Astrocyte of the cerebellum (primary cell): ENCODE measurements around the gene GPR137C.

Experiments used
- DNase-seq: peaks from one replicate; pipeline ENCODE4 v3.0.0-alpha.2; 2011; ENCODE audit warnings: low read depth
- H3K4me3 ChIP-seq: 2 replicates; pipeline ENCODE4 v1.5.1; 2011; ENCODE audit warnings: mild to moderate bottlenecking, low read depth, low read length, moderate library complexity
- CTCF ChIP-seq: IDR thresholded peaks from 2 replicates; pipeline ENCODE4 v1.5.1; 2012; ENCODE audit warnings: low read length, low read depth, moderate library complexity, mild to moderate bottlenecking; ENCODE audit errors: missing control alignments
- in situ Hi-C: cut with HindIII; loops from 2 replicates; pipeline ENCODE4 v1.10.0; 2017; ENCODE audit warnings: low sequenced_read_pairs

Gene GPR137C

GRCh38 chr14:52609445-52610044 lies 56.9 kb downstream of the GPR137C start:
- no peak overlapping the region for H3K4me3 ChIP-seq
- in situ Hi-C loops = no loop called here
- no peak for DNase-seq
- TF ChIP-seq CTCF = no peak

GRCh38 chr14:52610187-52610586 lies 57.6 kb downstream of the GPR137C start:
- in situ Hi-C loops = no loop called here
- DNase-seq = no peak
- H3K4me3 ChIP-seq = no peak overlapping the region
- TF ChIP-seq CTCF = no peak

- no peak for TF ChIP-seq CTCF
- in situ Hi-C loops = no loop called here
- no peak overlapping the region for H3K4me3 ChIP-seq
- DNase-seq = no peak
These were observed 66.0 kb downstream of the GPR137C start for GRCh38 chr14:52618602-52619001.

- no peak for TF ChIP-seq CTCF
- DNase-seq = no peak
- in situ Hi-C loops = no loop called here
- no peak overlapping the region for H3K4me3 ChIP-seq
These were observed 67.1 kb downstream of the GPR137C start for GRCh38 chr14:52619687-52620086.

GRCh38 chr14:52640137-52640536 lies 87.5 kb downstream of the GPR137C start:
- no peak overlapping the region for H3K4me3 ChIP-seq
- no peak for TF ChIP-seq CTCF
- in situ Hi-C loops = no loop called here
- DNase-seq = no peak

- in situ Hi-C loops = no loop called here
- no peak for DNase-seq
- no peak overlapping the region for H3K4me3 ChIP-seq
- TF ChIP-seq CTCF = no peak
These were observed 89.1 kb downstream of the GPR137C start for GRCh38 chr14:52641745-52642144.
